Breast epithelium (tissue), 3 donors: ENCODE data around the gene CHMP3.

Experiments used
- CTCF ChIP-seq, 3 donors: fragments of 450-650 bp; IDR thresholded peaks; one replicate each; pipeline ENCODE4 v1.5.1; 2016 to 2017; ENCODE audit warnings: antibody characterized with exemption in 3 of 3, mild to moderate bottlenecking in 3 of 3, moderate library complexity in 3 of 3
- POLR2AphosphoS5 ChIP-seq, 3 donors: sonication (generic); formaldehyde crosslinking; IDR thresholded peaks; one replicate each; pipeline ENCODE4 v1.6.1; 2017; ENCODE audit warnings: antibody characterized with exemption in 3 of 3

GRCh38 chr2:86533589-86533988 lies 29.7 kb downstream of the CHMP3 start:
- no peak for TF ChIP-seq POLR2AphosphoS5 (IDR thresholded peaks at IDR 0.05)
- no peak for TF ChIP-seq CTCF (IDR thresholded peaks at IDR 0.05)
